GM12875 (cell line): ENCODE data around the gene CHRNE.
"Not testable (repeated sequence)": the region's sequence is repeated elsewhere in the genome, so short reads cannot be mapped to it uniquely, and the experiment has no call there.

ENCODE experiments used
- H3K4me3 ChIP-seq: one replicate; pipeline ENCODE4 v1.5.1; 2011; ENCODE audit warnings: low read depth, low read length, control low read depth
- CTCF ChIP-seq: IDR thresholded peaks from 2 replicates; pipeline ENCODE4 v1.5.1; 2011; ENCODE audit warnings: low read depth, mild to moderate bottlenecking, control low read depth, inconsistent platforms, low read length, moderate library complexity, borderline replicate concordance; ENCODE audit not compliant: insufficient read depth

Gene CHRNE

GRCh38 chr17:4919511-4920047 lies 16.7 kb upstream of the CHRNE start:
- no peak for TF ChIP-seq CTCF
- H3K4me3 ChIP-seq: no peak overlapping the region

- H3K4me3 ChIP-seq: not testable (repeated sequence)
Measured at GRCh38 chr17:4914551-4914950, 11.7 kb upstream of the CHRNE start.

GRCh38 chr17:4913994-4914393 lies 11.1 kb upstream of the CHRNE start:
- no peak for TF ChIP-seq CTCF
- H3K4me3 ChIP-seq: no peak overlapping the region

GRCh38 chr17:4908711-4909496 lies 6.0 kb upstream of the CHRNE start:
- H3K4me3 ChIP-seq: no peak overlapping the region
- TF ChIP-seq CTCF: peak; percentile 80

DNA sequence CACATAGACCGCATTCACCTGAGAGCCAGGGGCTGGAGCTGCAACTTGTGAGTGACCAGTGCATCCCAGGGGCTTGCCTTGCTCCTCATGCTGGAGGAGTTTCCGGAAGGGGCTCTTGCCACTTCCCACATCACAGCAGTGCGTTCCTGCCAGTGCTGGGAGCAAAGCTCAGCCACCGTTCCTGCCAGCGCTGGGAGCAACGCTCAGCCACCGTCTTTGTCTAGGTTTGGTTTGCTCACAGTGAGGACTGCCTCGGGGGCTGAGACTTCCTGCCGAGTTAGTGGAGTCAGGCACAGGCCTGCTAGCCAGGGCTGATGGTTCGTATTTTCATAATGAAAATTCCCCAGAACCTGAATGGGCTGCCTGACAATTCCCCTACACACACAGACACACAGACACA lies 5.4 kb upstream of the CHRNE start:
- no peak for TF ChIP-seq CTCF
- H3K4me3 ChIP-seq: no peak overlapping the region

DNA sequence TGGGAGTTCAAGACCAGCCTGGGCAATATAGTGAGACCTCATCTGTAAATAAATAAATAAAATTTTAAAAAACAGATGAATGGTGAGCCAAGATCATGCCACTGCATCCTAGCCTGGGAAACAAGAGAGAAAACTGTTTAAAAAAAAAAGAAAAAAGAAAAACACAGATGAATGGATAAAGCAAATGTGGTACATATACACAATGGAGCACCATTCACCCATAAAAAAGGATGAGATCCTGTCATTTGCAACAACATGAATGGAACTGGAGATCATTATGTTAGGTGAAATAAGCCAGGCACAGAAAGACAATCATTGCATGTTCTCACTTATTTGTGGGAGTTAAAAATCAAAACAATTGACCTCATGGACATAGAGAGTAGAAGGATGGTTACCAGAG lies 3.7 kb upstream of the CHRNE start:
- H3K4me3 ChIP-seq: not testable (repeated sequence)

DNA sequence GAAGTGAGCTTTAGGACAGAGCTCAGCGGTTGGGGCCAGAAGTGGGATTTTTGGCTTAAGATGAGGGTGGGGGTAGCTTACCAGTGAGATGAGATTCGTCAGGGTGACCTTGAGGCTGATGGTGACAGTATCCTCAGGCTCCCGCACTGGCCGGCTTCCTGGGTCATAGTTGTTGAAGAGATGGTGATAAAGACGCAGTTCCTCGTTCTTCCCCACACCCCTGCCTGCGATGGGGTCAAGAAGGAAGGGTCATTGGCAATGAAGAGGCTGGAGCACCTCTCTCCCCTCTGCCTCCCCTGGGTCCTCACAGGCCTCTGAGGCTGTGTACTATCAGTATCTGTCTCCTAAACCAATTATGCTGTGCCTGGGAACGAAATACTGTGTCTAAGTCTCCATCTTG lies 358 bp downstream of the CHRNE start:
- peak overlapping the region; percentile 5 for H3K4me3 ChIP-seq

More for the DNA sequence above, 358 bp downstream of the CHRNE start:
- TF ChIP-seq CTCF: no peak
